ENCODE results near the gene CHCHD5. TPM values are rescaled to one million over a fixed set of nuclear protein-coding genes. Genes with fewer than 3 reads are reported as not detected.

CHCHD5 gene
- total and polyA plus RNA-seq, 10 of the 15 experiments (the other 5 are each of a cell fraction or from before 2014, with no cell fraction given), result 16.4 to 118 (median 45.2) TPM

- no peak for TF ChIP-seq ZBED1 (IDR thresholded peaks at IDR 0.05; ENCODE audit: borderline replicate concordance)
- no peak for TF ChIP-seq PKNOX1 (IDR thresholded peaks at IDR 0.05)
- TF ChIP-seq NFXL1 (IDR thresholded peaks at IDR 0.05; ENCODE audit: borderline replicate concordance), result no peak
- TF ChIP-seq SKIL (IDR thresholded peaks at IDR 0.05; ENCODE audit: low read depth, poor library complexity, severe bottlenecking), result no peak
- TF ChIP-seq RELA (IDR thresholded peaks at IDR 0.05; ENCODE audit: borderline replicate concordance, partially characterized antibody), result peak; percentile 63
- TF ChIP-seq IKZF1 (conservative IDR thresholded peaks at IDR 0.05), result peak; percentile 96
- no peak for TF ChIP-seq TBL1XR1 (IDR thresholded peaks at IDR 0.05; ENCODE audit: low read depth, low read length)
- no peak for TF ChIP-seq ETV6 (conservative IDR thresholded peaks at IDR 0.05 in 1 of 2, IDR thresholded peaks at IDR 0.05 in 1 of 2; ENCODE audit: borderline replicate concordance in 1 of 2, low read depth in 1 of 2)
- no peak for TF ChIP-seq CUX1 (IDR thresholded peaks at IDR 0.05; ENCODE audit: insufficient replicate concordance, low read depth, low read length)
- no peak for TF ChIP-seq SREBF1 (IDR thresholded peaks at IDR 0.05; ENCODE audit: low read length)
- TF ChIP-seq MEF2B (IDR thresholded peaks at IDR 0.05; ENCODE audit: partially characterized antibody, poor library complexity, severe bottlenecking), result no peak
- TF ChIP-seq SPI1 (IDR thresholded peaks at IDR 0.05; ENCODE audit: borderline replicate concordance, insufficient read depth, low read depth, low read length), result peak; percentile 36; the same call in 1 of the 2 replicates
- TF ChIP-seq HDGF (IDR thresholded peaks at IDR 0.05), result 0 out of 2 replicates have a peak, but pooled peaks have one; percentile 60
- no peak for TF ChIP-seq WRNIP1 (IDR thresholded peaks at IDR 0.05; ENCODE audit: borderline replicate concordance, low read depth, low read length)
- TF ChIP-seq SIN3A (IDR thresholded peaks at IDR 0.05; ENCODE audit: low read depth, low read length), result peak; percentile 92
- TF ChIP-seq CBX5 (IDR thresholded peaks at IDR 0.05; ENCODE audit: low read depth), result no peak
- peak; percentile 90; the same call in 1 of the 2 replicates for TF ChIP-seq RBBP5 (conservative IDR thresholded peaks at IDR 0.05)
These were observed 42.1 kb upstream of the CHCHD5 start, which contains the start of gene POLR1B (continued) for GRCh38 chr2:112542123-112542983.
